IMR-90 (cell line): ENCODE results near the gene LIPG. TPM values are rescaled to one million over a fixed set of nuclear protein-coding genes. Genes with fewer than 3 reads are reported as not detected.

Source experiments
- ATAC-seq: fragments of 200-7000 bp; cut with Tn5 transposase; 2 replicates; pipeline ENCODE4 v1.9.1; 2020; ENCODE audit warnings: low read depth, mild to moderate bottlenecking, moderate library complexity
- BruUV-seq: library from RNA; stranded (reverse); fragments of 400-500 nt; replicated peaks from 2 replicates; lab custom pipeline; 2021; lab: Mats Ljungman, UMichigan
- CTCF ChIA-PET: fragments of 300-600 bp; formaldehyde crosslinking; extraction: SDS; loops from one replicate; lab custom pipeline; 2021; ENCODE audit warnings: antibody characterized with exemption; lab: Yijun Ruan, JAX
- POLR2A ChIA-PET: fragments of 300-600 bp; sonication (Branson Sonifier 250); formaldehyde crosslinking; loops from one replicate; lab custom pipeline; 2022; ENCODE audit warnings: antibody characterized with exemption; ENCODE audit not compliant: unreplicated experiment; lab: Charles Lee
- DNase-seq: peaks from one replicate; pipeline ENCODE4 v3.0.0; 2013
- H2AFZ ChIP-seq: replicated peaks from 2 replicates; pipeline ENCODE3; 2013; ENCODE audit warnings: low read length, mild to moderate bottlenecking; ENCODE audit not compliant: poor library complexity
- H2AK5ac ChIP-seq: 2 replicates; pipeline ENCODE4 v1.6.1; 2013; ENCODE audit warnings: low read depth, low read length, inconsistent platforms
- H2AK9ac ChIP-seq: replicated peaks from 2 replicates; pipeline ENCODE3; 2013; ENCODE audit warnings: mild to moderate bottlenecking, low read depth, low read length, moderate library complexity; ENCODE audit not compliant: poor library complexity
- H2BK120ac ChIP-seq: 2 replicates; pipeline ENCODE4 v1.6.1; 2013; ENCODE audit warnings: low read depth, low read length, inconsistent platforms
- H2BK15ac ChIP-seq: 3 replicates; pipeline ENCODE4 v1.6.1; 2013; ENCODE audit warnings: low read depth, low read length, inconsistent platforms
- H2BK20ac ChIP-seq: 2 replicates; pipeline ENCODE4 v1.6.1; 2013; ENCODE audit warnings: low read depth, mild to moderate bottlenecking, inconsistent platforms, low read length, moderate library complexity
- H2BK5ac ChIP-seq: 2 replicates; pipeline ENCODE4 v1.6.1; 2013; ENCODE audit warnings: mild to moderate bottlenecking, low read depth, low read length, inconsistent platforms; ENCODE audit not compliant: poor library complexity, severe bottlenecking
- H3K14ac ChIP-seq: replicated peaks from 2 replicates; pipeline ENCODE4 v1.6.1; 2013; ENCODE audit warnings: low read depth, low read length, inconsistent platforms
- H3K18ac ChIP-seq: 2 replicates; pipeline ENCODE4 v1.6.1; 2013; ENCODE audit warnings: low read depth, low read length, control low read depth
- H3K23ac ChIP-seq: 2 replicates; pipeline ENCODE4 v1.6.1; 2013; ENCODE audit warnings: low read depth, low read length, inconsistent platforms
- H3K27ac ChIP-seq: 2 replicates; pipeline ENCODE4 v1.5.1; 2013; ENCODE audit warnings: mild to moderate bottlenecking, control low read depth, low read length; ENCODE audit not compliant: insufficient read depth
- H3K27me3 ChIP-seq: 2 replicates; pipeline ENCODE4 v1.6.1; 2013; ENCODE audit warnings: low read length; ENCODE audit not compliant: control insufficient read depth, insufficient read depth
- H3K36me3 ChIP-seq: 2 replicates; pipeline ENCODE4 v1.6.1; 2013; ENCODE audit warnings: low read length, mixed read lengths; ENCODE audit not compliant: control insufficient read depth, insufficient read depth
- H3K4ac ChIP-seq: 2 replicates; pipeline ENCODE4 v1.6.1; 2013; ENCODE audit warnings: low read depth, low read length, inconsistent platforms
- H3K4me1 ChIP-seq: 2 replicates; pipeline ENCODE4 v1.6.1; 2013; ENCODE audit warnings: low read length, mixed read lengths; ENCODE audit not compliant: control insufficient read depth, insufficient read depth
- H3K4me2 ChIP-seq: 2 replicates; pipeline ENCODE4 v1.6.1; 2013; ENCODE audit warnings: low read depth, mild to moderate bottlenecking, control low read depth, low read length, moderate library complexity
- H3K4me3 ChIP-seq: 2 replicates; pipeline ENCODE4 v1.5.1; 2013; ENCODE audit warnings: low read depth, mild to moderate bottlenecking, control low read depth, low read length, moderate library complexity; ENCODE audit not compliant: insufficient read depth
- H3K56ac ChIP-seq: 2 replicates; pipeline ENCODE4 v1.6.1; 2013; ENCODE audit warnings: low read length, inconsistent platforms; ENCODE audit not compliant: insufficient read depth; ENCODE audit errors: extremely low read depth
- H3K79me1 ChIP-seq, 2 experiments: 2 replicates each; pipeline ENCODE4 v1.6.1; 2013; ENCODE audit warnings: low read length in 2 of 2, inconsistent platforms in 1 of 2, low read depth in 1 of 2
- H3K9ac ChIP-seq: 2 replicates; pipeline ENCODE4 v1.6.1; 2013; ENCODE audit warnings: low read depth, low read length, control low read depth
- H3K9me1 ChIP-seq: 2 replicates; pipeline ENCODE4 v1.6.1; 2013; ENCODE audit warnings: low read length, inconsistent platforms; ENCODE audit not compliant: insufficient read depth
- H3K9me3 ChIP-seq: 2 replicates; pipeline ENCODE4 v1.6.1; 2013; ENCODE audit warnings: low read length; ENCODE audit not compliant: control insufficient read depth, insufficient read depth
- H4K20me1 ChIP-seq: 2 replicates; pipeline ENCODE4 v1.6.1; 2013; ENCODE audit warnings: low read length, inconsistent platforms; ENCODE audit not compliant: insufficient read depth
- H4K5ac ChIP-seq: 2 replicates; pipeline ENCODE4 v1.6.1; 2013; ENCODE audit warnings: mild to moderate bottlenecking, low read depth, low read length, control low read depth
- H4K8ac ChIP-seq, 2 experiments: 2 replicates each; pipeline ENCODE4 v1.6.1; 2013; ENCODE audit warnings: low read depth in 2 of 2, low read length in 2 of 2, control low read depth in 1 of 2, inconsistent platforms in 1 of 2
- H4K91ac ChIP-seq: 2 replicates; pipeline ENCODE4 v1.6.1; 2013; ENCODE audit warnings: low read depth, low read length, inconsistent platforms; ENCODE audit not compliant: insufficient read depth
- BHLHE40 ChIP-seq: fragments of 150-350 bp; IDR thresholded peaks from 2 replicates; pipeline ENCODE4 v1.6.1; 2016; ENCODE audit warnings: mild to moderate bottlenecking, low read depth, low read length
- MAZ ChIP-seq: IDR thresholded peaks from 2 replicates; pipeline ENCODE4 v1.6.1; 2012; ENCODE audit warnings: low read depth, mild to moderate bottlenecking, low read length, improper control_type of control experiment, moderate library complexity, borderline replicate concordance
- RAD21 ChIP-seq: IDR thresholded peaks from 2 replicates; pipeline ENCODE4 v1.6.1; 2012; ENCODE audit warnings: low read length, improper control_type of control experiment
- RCOR1 ChIP-seq: IDR thresholded peaks from 2 replicates; pipeline ENCODE4 v1.6.1; 2012; ENCODE audit warnings: mild to moderate bottlenecking, low read length, improper control_type of control experiment; ENCODE audit not compliant: insufficient replicate concordance
- SMC3 ChIP-seq: fragments of 150-350 bp; IDR thresholded peaks from 2 replicates; pipeline ENCODE4 v1.6.1; 2016; ENCODE audit warnings: low read depth, mild to moderate bottlenecking, antibody characterized with exemption, low read length, moderate library complexity
- WGBS, 2 experiments: methylation state at CpG; one replicate each; pipeline versions ENCODE4 v1.1.5 to v1.1.7; 2013; ENCODE audit warnings: missing lambda C conversion rate in 2 of 2; ENCODE audit not compliant: insufficient read length in 1 of 2; ENCODE audit errors: extremely low coverage in 2 of 2; 5-methylcytosine and 5-hydroxymethylcytosine counted together
- dilution Hi-C: fragments of 300-500 bp; cut with HindIII; formaldehyde crosslinking; loops from one replicate; pipeline ENCODE4 v1.14.3; 2018; ENCODE audit warnings: low sequenced_read_pairs; ENCODE audit not compliant: unreplicated experiment
- in situ Hi-C: fragments of 300-500 bp; cut with MboI; formaldehyde crosslinking; loops from 3 replicates; pipeline ENCODE4 v1.14.3; 2019; ENCODE audit warnings: low sequenced_read_pairs, inconsistent platforms, mixed read lengths
- intact Hi-C: fragments of 100-400 bp; cut with micrococcal nuclease; formaldehyde crosslinking; loops from 2 replicates; pipeline ENCODE4 v1.10.0; 2022
- polyA plus RNA-seq, 3 experiments: library from polyadenylated mRNA; depleted of rRNA; stranded (reverse); fragments of >200 nt; gene quantifications; 2 replicates each; pipeline ENCODE4 v1.2.3, GENCODE V29; 2012; ENCODE audit warnings: low replicate concordance in 1 of 3
- total RNA-seq: library from RNA; depleted of rRNA; stranded (reverse); fragments of >200 nt; gene quantifications from 2 replicates; pipeline ENCODE4 v1.2.3, GENCODE V29; 2012
- TF ChIP-seq, protein P1 (sequence below): conservative IDR thresholded peaks from 2 replicates; pipeline ENCODE4 v1.5.1; 2012; ENCODE audit warnings: mild to moderate bottlenecking, low read depth, low read length, improper control_type of control experiment
- TF ChIP-seq, protein P2 (sequence below): fragments of 150-350 bp; IDR thresholded peaks from 2 replicates; pipeline ENCODE4 v1.6.1; 2017; ENCODE audit warnings: mild to moderate bottlenecking, antibody characterized with exemption, low read length, low read depth

Gene LIPG
- total and polyA plus RNA-seq, 2 of the 4 experiments (the other 2 are of a cell fraction), result under 0.01 to 0.14 TPM

DNA sequence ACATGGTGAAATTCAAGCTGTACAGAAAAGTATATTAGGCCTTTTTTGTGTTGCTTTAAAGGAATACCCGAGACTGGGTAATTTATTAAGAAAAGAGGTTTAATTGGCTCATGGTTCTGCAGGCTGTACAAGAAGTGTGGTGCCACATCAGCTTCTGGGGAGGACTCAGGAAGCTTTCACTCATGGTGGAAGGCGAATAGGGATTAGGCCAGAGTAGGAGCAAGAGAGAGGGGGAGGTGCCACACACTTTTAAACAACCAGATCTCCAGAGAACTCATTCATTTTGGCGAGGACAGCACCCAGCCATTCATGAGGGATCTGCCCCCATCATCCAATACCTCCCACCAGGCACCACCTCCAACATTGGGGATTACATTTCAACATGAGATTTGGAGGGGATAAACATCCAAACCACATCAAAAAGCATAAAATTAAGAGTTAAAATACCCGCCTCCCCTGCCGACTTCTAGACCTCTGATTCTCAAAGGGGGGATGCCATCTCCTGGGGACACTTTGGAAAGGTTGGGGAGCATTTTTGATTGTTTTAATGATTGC lies 15.1 kb upstream of the LIPG start:
- Histone ChIP-seq H4K91ac (no peak overlapping the region), H4K5ac (no peak overlapping the region), H3K23ac (no peak overlapping the region), H3K56ac (no peak overlapping the region), H3K4ac (no peak overlapping the region), H3K79me1 (no peaks in the 10 kb centered on the region), H3K4me1 (no peaks in the 10 kb centered on the region), H3K14ac (no peak overlapping the region), H3K4me3 (no peak overlapping the region), H2BK15ac (no peak overlapping the region), H3K9me1 (no peaks in the 10 kb centered on the region), H2BK20ac (no peak overlapping the region), H2AFZ (no peak overlapping the region), H3K36me3 (no peaks in the 10 kb centered on the region), H3K27ac (no peak overlapping the region), H4K20me1 (no peaks in the 10 kb centered on the region), H2AK5ac (no peak overlapping the region), H3K27me3 (peaks cover 2% of the 10 kb centered on the region), H3K9me3 (no peaks in the 10 kb centered on the region), H4K8ac (no peak overlapping the region), H3K9ac (no peak overlapping the region), H2AK9ac (no peak overlapping the region), H3K4me2 (no peak overlapping the region), H2BK120ac (no peak overlapping the region), H3K18ac (no peak overlapping the region), H2BK5ac (no peak overlapping the region)
- TF ChIP-seq RCOR1 (no peak), MAZ (no peak), RAD21 (no peak), BHLHE40 (no peak), SMC3 (no peak)
- TF ChIP-seq, protein P1, sequence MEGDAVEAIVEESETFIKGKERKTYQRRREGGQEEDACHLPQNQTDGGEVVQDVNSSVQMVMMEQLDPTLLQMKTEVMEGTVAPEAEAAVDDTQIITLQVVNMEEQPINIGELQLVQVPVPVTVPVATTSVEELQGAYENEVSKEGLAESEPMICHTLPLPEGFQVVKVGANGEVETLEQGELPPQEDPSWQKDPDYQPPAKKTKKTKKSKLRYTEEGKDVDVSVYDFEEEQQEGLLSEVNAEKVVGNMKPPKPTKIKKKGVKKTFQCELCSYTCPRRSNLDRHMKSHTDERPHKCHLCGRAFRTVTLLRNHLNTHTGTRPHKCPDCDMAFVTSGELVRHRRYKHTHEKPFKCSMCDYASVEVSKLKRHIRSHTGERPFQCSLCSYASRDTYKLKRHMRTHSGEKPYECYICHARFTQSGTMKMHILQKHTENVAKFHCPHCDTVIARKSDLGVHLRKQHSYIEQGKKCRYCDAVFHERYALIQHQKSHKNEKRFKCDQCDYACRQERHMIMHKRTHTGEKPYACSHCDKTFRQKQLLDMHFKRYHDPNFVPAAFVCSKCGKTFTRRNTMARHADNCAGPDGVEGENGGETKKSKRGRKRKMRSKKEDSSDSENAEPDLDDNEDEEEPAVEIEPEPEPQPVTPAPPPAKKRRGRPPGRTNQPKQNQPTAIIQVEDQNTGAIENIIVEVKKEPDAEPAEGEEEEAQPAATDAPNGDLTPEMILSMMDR, result no peak
- TF ChIP-seq, protein P2, sequence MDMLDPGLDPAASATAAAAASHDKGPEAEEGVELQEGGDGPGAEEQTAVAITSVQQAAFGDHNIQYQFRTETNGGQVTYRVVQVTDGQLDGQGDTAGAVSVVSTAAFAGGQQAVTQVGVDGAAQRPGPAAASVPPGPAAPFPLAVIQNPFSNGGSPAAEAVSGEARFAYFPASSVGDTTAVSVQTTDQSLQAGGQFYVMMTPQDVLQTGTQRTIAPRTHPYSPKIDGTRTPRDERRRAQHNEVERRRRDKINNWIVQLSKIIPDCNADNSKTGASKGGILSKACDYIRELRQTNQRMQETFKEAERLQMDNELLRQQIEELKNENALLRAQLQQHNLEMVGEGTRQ, result no peak
- dilution Hi-C loops (no loop called here), in situ Hi-C loops (no loop called here), intact Hi-C loops (no loop called here)
- ChIA-PET POLR2A (no interaction called here), CTCF (interaction anchor here (1.2 kb wide), 1 partner anchor 36 kb away, joined by 3 read pairs; no protein-coding TSS in a partner anchor)
- ATAC-seq (no peak), DNase-seq (no peak)
- WGBS, 2 experiments, result 83% methylated on average over 1 of the region's 5 CpGs; no CpG with 5 or more reads in 1 of the 2 experiments
- no TSS peak for BruUV-seq
